Stomach (tissue), 9 donors: ENCODE measurements around the gene CBLL2. TPM values are rescaled to one million over a fixed set of nuclear protein-coding genes. Genes with fewer than 3 reads are reported as not detected.

ENCODE experiments used
- DNase-seq, 2 donors: peaks; one replicate each; pipeline versions ENCODE4 v3.0.0 to v3.0.0-alpha.2; 2013 to 2019
- H3K27ac ChIP-seq, 5 donors: fragments of 200-600 bp in 4 of 5; sonication (generic) in 4 of 5; one replicate each; pipeline ENCODE4 v1.5.1; 2013 to 2019; ENCODE audit warnings: mild to moderate bottlenecking in 1 of 5, moderate library complexity in 1 of 5
- H3K27me3 ChIP-seq, 3 donors: fragments of 200-600 bp; sonication (generic); one replicate each; pipeline ENCODE4 v1.5.1; 2017 to 2019; ENCODE audit warnings: mixed run types in 1 of 3
- H3K36me3 ChIP-seq, 4 donors: fragments of 200-600 bp; sonication (generic); 1 replicate in 3 of 4; 2 replicates in 1 of 4; pipeline ENCODE4 v1.5.1; 2016 to 2019
- H3K4me1 ChIP-seq, 4 donors: fragments of 200-600 bp; sonication (generic); one replicate each; pipeline ENCODE4 v1.5.1; 2016 to 2019
- H3K4me3 ChIP-seq, 4 donors: fragments of 200-600 bp; sonication (generic) in 3 of 4; one replicate each; pipeline ENCODE4 v1.5.1; 2016 to 2019; ENCODE audit warnings: mild to moderate bottlenecking in 1 of 4
- H3K9me3 ChIP-seq, 4 donors: fragments of 200-600 bp; sonication (generic); one replicate each; pipeline ENCODE4 v1.5.1; 2016 to 2019
- EP300 ChIP-seq: sonication (generic); formaldehyde crosslinking; IDR thresholded peaks from one replicate; pipeline ENCODE4 v1.6.1; 2017; ENCODE audit warnings: antibody characterized with exemption
- POLR2A ChIP-seq, 4 donors: fragments of 450-650 bp; IDR thresholded peaks; one replicate each; pipeline ENCODE4 v1.6.1; 2016; ENCODE audit warnings: antibody characterized with exemption in 4 of 4, control low read depth in 2 of 4, mild to moderate bottlenecking in 1 of 4, moderate library complexity in 1 of 4
- POLR2AphosphoS5 ChIP-seq, 3 donors: sonication (generic); formaldehyde crosslinking; IDR thresholded peaks; one replicate each; pipeline ENCODE4 v1.6.1; 2016; ENCODE audit warnings: antibody characterized with exemption in 3 of 3
- WGBS, 5 donors: extraction: QIAGEN DNeasy Blood & Tissue Kit in 3 of 5; methylation state at CpG; one replicate each; pipeline versions ENCODE4 v1.1.5 to v1.1.7; 2013 to 2018; 5-methylcytosine and 5-hydroxymethylcytosine counted together
- intact Hi-C: fragments of 100-400 bp; cut with DNase I; formaldehyde crosslinking; loops from one replicate; pipeline ENCODE4 v1.15.1; 2023; ENCODE audit warnings: low total_unique reads
- polyA plus RNA-seq, 3 donors: library from polyadenylated mRNA; stranded (reverse); fragments of 200-250 nt; gene quantifications; one replicate each; pipeline ENCODE4 v1.2.3, GENCODE V29; 2013
- total RNA-seq, 5 donors: library from RNA; depleted of rRNA; stranded (reverse); fragments of >200 nt; gene quantifications; one replicate each; pipeline versions ENCODE4 v1.1.0 to v1.2.3, GENCODE V29; 2014 to 2016
- TF ChIP-seq, protein P1 (sequence below), 7 experiments: fragments of 450-650 bp in 4 of 7; fragments of 200-600 bp in 3 of 7; sonication (generic) in 3 of 7; IDR thresholded peaks; one replicate each; pipeline ENCODE4 v1.5.1; 2016 to 2019; ENCODE audit warnings: antibody characterized with exemption in 7 of 7, control low read depth in 2 of 7, mild to moderate bottlenecking in 1 of 7
- donor health status: healthy with polysubstance abuse.
- donor health status: Bipolar disorder and iron deficiency.
- donor health status: healthy.

CBLL2 gene
- total and polyA plus RNA-seq, 8 donors, result not detected

DNA sequence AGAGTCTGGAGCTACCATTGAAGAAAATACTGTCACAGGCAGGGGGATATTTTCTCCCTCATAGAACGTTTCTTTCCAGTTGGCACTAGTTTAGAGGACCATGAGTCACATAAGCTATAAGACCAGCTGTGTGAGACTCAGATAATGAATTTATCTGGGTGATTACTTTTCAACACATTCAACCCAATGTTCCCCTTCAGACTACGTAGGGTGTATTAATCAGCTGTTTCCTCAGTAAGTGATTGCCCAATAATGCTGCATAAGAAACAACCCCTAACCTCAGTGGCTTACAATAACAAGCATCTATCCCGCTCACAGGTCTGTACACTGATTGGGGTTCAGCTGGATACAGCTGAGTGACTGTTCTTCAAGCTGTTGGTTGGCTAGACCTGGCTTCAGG lies 38.1 kb downstream of the CBLL2 start:
- WGBS, 5 donors, result 48 to 60% (median 53%) methylated on average over 3 of the region's 3 CpGs
- H3K4me1 ChIP-seq, result no peaks in the 10 kb centered on the region
- TF ChIP-seq POLR2A (IDR thresholded peaks at IDR 0.05) (no peak), EP300 (no peak), POLR2AphosphoS5 (IDR thresholded peaks at IDR 0.05) (no peak)
- TF ChIP-seq, protein P1, sequence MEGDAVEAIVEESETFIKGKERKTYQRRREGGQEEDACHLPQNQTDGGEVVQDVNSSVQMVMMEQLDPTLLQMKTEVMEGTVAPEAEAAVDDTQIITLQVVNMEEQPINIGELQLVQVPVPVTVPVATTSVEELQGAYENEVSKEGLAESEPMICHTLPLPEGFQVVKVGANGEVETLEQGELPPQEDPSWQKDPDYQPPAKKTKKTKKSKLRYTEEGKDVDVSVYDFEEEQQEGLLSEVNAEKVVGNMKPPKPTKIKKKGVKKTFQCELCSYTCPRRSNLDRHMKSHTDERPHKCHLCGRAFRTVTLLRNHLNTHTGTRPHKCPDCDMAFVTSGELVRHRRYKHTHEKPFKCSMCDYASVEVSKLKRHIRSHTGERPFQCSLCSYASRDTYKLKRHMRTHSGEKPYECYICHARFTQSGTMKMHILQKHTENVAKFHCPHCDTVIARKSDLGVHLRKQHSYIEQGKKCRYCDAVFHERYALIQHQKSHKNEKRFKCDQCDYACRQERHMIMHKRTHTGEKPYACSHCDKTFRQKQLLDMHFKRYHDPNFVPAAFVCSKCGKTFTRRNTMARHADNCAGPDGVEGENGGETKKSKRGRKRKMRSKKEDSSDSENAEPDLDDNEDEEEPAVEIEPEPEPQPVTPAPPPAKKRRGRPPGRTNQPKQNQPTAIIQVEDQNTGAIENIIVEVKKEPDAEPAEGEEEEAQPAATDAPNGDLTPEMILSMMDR (IDR thresholded peaks at IDR 0.05), result no peak
- no peak overlapping the region for H3K27ac ChIP-seq
- H3K36me3 ChIP-seq, result no peaks in the 10 kb centered on the region
- no peak for DNase-seq
- intact Hi-C loops, result no loop called here
- H3K9me3 ChIP-seq, result peaks cover 0 to 2% (median 0%) of the 10 kb centered on the region in 4 donors
- no peaks in the 10 kb centered on the region for H3K27me3 ChIP-seq
- H3K4me3 ChIP-seq, result no peak overlapping the region

DNA sequence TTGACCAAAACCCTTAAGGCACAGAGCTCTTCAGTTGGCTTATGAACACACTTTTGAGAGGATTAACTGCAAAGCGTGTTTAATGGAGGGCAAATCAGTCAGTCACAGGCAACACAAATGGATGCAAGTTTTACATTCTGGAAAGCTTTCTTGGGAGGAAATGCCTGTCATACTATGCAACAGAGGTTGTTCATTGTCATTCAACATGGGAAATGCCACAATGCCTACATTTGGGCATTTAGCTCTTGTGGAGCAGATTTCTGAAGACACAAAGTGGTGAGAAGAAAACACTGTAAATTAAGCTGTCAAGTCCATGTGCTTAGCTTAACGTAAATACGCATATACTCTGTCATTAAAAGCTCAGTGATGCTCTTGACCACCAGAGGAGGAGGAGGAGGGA lies 41.1 kb downstream of the CBLL2 start:
- DNase-seq, result no peak
- 58 to 84% (median 67%) methylated on average over 3 of the region's 3 CpGs for WGBS, 5 donors
- TF ChIP-seq, protein P1 (IDR thresholded peaks at IDR 0.05), result no peak
- TF ChIP-seq EP300, result no peak
- TF ChIP-seq POLR2AphosphoS5 (IDR thresholded peaks at IDR 0.05), result no peak
- no peak for TF ChIP-seq POLR2A (IDR thresholded peaks at IDR 0.05)

DNA sequence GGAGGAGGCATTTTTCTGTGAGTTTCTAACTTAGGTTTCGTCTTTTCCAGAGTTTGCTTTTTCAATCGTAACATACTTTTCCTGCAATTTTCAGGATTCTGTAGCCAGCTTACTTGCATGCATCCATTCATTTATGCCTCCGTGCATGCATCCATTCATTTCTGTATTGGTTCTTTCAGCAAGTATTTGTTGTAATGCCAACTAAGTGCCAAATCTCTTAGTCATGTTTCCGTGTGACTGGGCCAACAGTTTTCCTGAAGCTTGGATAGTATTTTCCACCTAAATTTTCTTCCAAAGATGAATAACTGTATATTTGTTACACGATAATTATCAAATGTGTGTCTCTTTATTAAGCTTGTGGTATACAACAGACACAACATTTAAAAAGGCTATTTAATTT lies 41.5 kb downstream of the CBLL2 start:
- H3K4me3 ChIP-seq, result no peak overlapping the region
- no peak overlapping the region for H3K27ac ChIP-seq
- H3K36me3 ChIP-seq, result no peaks in the 10 kb centered on the region
- DNase-seq, result no peak
- H3K27me3 ChIP-seq, result peaks cover 0 to 7% (median 0%) of the 10 kb centered on the region in 3 donors
- WGBS, 5 donors, result 43 to 75% (median 69%) methylated on average over 4 to 5 of the region's 5 CpGs
- peaks cover 0 to 2% (median 0%) of the 10 kb centered on the region in 4 donors for H3K9me3 ChIP-seq
- H3K4me1 ChIP-seq, result no peaks in the 10 kb centered on the region
- intact Hi-C loops, result no loop called here
- TF ChIP-seq POLR2A (IDR thresholded peaks at IDR 0.05) (no peak), EP300 (no peak), POLR2AphosphoS5 (IDR thresholded peaks at IDR 0.05) (no peak)
- TF ChIP-seq, protein P1 (IDR thresholded peaks at IDR 0.05), result no peak

More for the DNA sequence above, 41.1 kb downstream of the CBLL2 start:
- no peak overlapping the region for H3K4me3 ChIP-seq
- no peak overlapping the region for H3K27ac ChIP-seq
- H3K36me3 ChIP-seq, result no peaks in the 10 kb centered on the region
- H3K27me3 ChIP-seq, result peaks cover 0 to 6% (median 0%) of the 10 kb centered on the region in 3 donors
- intact Hi-C loops, result no loop called here
- H3K9me3 ChIP-seq, result peaks cover 0 to 2% (median 0%) of the 10 kb centered on the region in 4 donors
- no peaks in the 10 kb centered on the region for H3K4me1 ChIP-seq

DNA sequence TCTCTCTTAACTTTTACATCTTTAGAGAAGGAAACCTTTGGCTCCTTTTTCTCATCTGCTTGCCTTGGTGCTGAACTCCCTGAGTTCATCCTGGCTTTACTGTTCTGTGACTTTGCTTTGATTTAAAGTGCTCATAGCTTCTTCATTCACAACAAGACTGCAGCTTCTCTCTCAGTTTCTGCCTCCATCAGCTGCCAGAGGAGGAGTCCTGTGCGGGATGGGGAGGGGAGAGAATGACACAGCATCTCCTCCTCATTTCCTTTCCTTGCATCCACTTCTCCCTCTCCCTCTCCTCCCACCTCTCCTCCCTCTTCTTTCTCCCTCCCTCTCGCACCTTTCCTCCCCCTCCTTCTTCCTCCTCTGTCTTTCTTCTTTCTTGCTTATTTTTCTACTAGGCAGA lies 42.0 kb downstream of the CBLL2 start:
- TF ChIP-seq POLR2AphosphoS5 (IDR thresholded peaks at IDR 0.05) (no peak), POLR2A (IDR thresholded peaks at IDR 0.05) (no peak)
- TF ChIP-seq, protein P1 (IDR thresholded peaks at IDR 0.05), result no peak
- no peaks in the 10 kb centered on the region for H3K36me3 ChIP-seq
- no peak overlapping the region for H3K4me3 ChIP-seq
- H3K9me3 ChIP-seq, result peaks cover 0 to 2% (median 0%) of the 10 kb centered on the region in 4 donors
- intact Hi-C loops, result no loop called here
- H3K4me1 ChIP-seq, result no peaks in the 10 kb centered on the region
- no peak overlapping the region for H3K27ac ChIP-seq
- DNase-seq, result no peak
- H3K27me3 ChIP-seq, result peaks cover 0 to 9% (median 0%) of the 10 kb centered on the region in 3 donors
- WGBS, 5 donors, result 18 to 39% (median 34%) methylated on average over 2 of the region's 2 CpGs
